Rectal smooth muscle tissue (tissue), 1 donor: ENCODE measurements around the gene LCE1C.

Source experiments
- H3K27ac ChIP-seq: one replicate; pipeline ENCODE4 v1.7.0; 2013; ENCODE audit warnings: low read depth, low read length, inconsistent platforms
- H3K27me3 ChIP-seq: one replicate; pipeline ENCODE4 v1.7.0; 2013; ENCODE audit warnings: low read length; ENCODE audit not compliant: control insufficient read depth, insufficient read depth
- H3K36me3 ChIP-seq: one replicate; pipeline ENCODE4 v1.7.0; 2013; ENCODE audit warnings: low read length; ENCODE audit not compliant: control insufficient read depth, insufficient read depth
- H3K4me1 ChIP-seq: one replicate; pipeline ENCODE4 v1.7.0; 2013; ENCODE audit warnings: low read length; ENCODE audit not compliant: control insufficient read depth, insufficient read depth
- H3K4me3 ChIP-seq: one replicate; pipeline ENCODE4 v1.7.0; 2013; ENCODE audit warnings: low read length
- H3K9ac ChIP-seq: one replicate; pipeline ENCODE4 v1.7.0; 2013; ENCODE audit warnings: low read length

Gene LCE1C, protein sequence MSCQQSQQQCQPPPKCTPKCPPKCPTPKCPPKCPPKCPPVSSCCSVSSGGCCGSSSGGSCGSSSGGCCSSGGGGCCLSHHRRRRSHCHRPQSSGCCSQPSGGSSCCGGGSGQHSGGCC

DNA sequence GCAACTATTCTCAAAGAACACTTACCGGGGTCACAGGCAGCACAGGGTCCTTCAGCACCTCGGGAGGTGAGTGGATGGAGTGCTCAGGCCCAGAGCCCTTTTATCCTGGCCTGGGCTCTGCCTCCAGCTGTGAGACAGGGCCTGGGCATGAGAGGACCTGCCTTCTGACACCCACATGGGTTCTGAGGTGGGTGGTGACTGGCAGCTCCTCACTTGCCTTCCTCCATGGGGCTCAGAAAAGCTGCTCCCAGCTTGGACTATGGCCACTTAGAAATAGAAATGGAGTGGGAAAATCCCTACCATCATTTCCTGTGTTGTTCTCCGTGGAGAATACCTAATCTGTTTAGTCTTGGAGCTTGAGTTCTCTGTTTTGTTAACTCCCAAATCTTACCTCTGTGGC is at the start of gene LCE1C:
Gene LCE1C, minus strand, starts transcription at position 76 of the 400 bp plus-strand sequence. CDS start 1,173 bp downstream, outside the sequence.
- Histone ChIP-seq H3K4me1 (no peaks in the 10 kb centered on the region), H3K36me3 (no peaks in the 10 kb centered on the region), H3K4me3 (no peak within 1 kb of the TSS), H3K9ac (no peak within 1 kb of the TSS), H3K27me3 (no peaks in the 10 kb centered on the region), H3K27ac (no peak within 1 kb of the TSS)

- Histone ChIP-seq H3K9ac (no peak overlapping the region), H3K36me3 (no peaks in the 10 kb centered on the region), H3K27ac (no peak overlapping the region), H3K27me3 (no peaks in the 10 kb centered on the region), H3K4me1 (no peaks in the 10 kb centered on the region), H3K4me3 (no peak overlapping the region)
Observed at GRCh38 chr1:152855661-152856060, 49.2 kb upstream of the LCE1C start.

DNA sequence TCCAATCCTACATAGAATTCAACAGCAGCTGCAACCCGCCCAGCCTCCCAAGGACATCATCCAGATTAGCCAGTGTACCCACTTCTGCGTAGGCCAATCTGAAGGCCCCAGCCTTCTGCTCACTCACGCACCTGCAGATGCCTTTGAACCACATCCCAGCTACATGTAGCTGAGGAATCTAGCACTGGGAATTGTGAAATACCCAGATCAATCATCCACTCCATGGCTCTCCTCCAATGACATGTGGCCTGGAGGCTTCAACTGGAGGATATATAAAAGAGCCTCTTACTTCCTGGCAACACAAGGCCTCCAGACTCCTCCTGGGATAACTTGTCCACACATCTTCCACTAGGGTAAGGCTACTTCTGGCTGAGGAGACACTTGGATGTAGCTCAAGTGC is 36.1 kb upstream of the LCE1C start, which contains the start of gene LCE6A:
Gene LCE6A, plus strand, starts transcription at position 301 of the 400 bp plus-strand sequence. CDS start 665 bp downstream, outside the sequence.
- Histone ChIP-seq H3K36me3 (no peaks in the 10 kb centered on the region), H3K4me3 (no peak within 1 kb of the TSS), H3K4me1 (no peaks in the 10 kb centered on the region), H3K27ac (no peak within 1 kb of the TSS), H3K9ac (no peak within 1 kb of the TSS), H3K27me3 (no peaks in the 10 kb centered on the region)

GRCh38 chr1:152836870-152837269 is 30.4 kb upstream of the LCE1C start:
- Histone ChIP-seq H3K27ac (no peak overlapping the region), H3K4me1 (no peaks in the 10 kb centered on the region), H3K27me3 (no peaks in the 10 kb centered on the region), H3K36me3 (no peaks in the 10 kb centered on the region), H3K9ac (no peak overlapping the region), H3K4me3 (no peak overlapping the region)

DNA sequence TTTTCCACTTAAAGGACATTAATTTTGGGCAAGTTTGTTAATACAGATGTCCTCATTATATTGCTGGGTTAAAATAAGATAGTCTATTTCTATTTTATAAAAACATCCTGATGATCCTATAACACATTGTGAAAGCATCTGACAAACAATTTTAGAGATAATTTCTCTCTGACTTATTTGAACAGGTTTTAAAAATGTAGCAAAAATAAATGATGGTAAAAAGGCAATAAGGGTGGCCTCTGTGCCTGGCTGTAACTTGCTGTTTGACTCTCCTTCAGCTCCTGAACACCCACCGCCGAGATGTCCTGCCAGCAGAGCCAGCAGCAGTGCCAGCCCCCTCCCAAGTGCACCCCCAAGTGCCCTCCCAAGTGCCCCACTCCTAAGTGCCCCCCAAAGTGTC is 20.7 kb upstream of the LCE1C start, which contains the start of gene LCE1A:
Gene LCE1A, plus strand, starts transcription at position 301 of the 400 bp plus-strand sequence. Its CDS starts 0 bp downstream, at position 301.
- no peaks in the 10 kb centered on the region for H3K36me3 ChIP-seq
- no peaks in the 10 kb centered on the region for H3K4me1 ChIP-seq
- no peak within 1 kb of the TSS for H3K27ac ChIP-seq
- H3K4me3 ChIP-seq = no peak within 1 kb of the TSS
- H3K9ac ChIP-seq = no peak within 1 kb of the TSS
- H3K27me3 ChIP-seq = no peaks in the 10 kb centered on the region

DNA sequence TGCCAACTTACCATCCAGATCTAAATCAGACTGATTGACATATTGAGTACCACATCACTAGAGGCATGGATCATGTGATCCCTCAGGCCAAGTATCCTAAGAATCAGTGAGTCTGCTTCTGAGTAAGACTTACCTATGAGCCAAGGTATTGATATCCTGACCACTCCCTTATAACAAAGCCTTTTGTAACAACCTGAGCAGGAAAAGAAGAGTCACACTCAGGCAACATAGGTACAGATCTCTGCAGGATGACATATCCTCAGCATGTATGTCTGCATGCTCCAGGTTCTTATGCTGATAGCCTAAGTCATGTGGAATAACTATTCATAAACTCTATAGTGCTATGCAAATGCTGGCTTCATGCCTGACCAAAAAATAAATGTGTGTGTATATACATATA is 18.5 kb upstream of the LCE1C start:
- no peaks in the 10 kb centered on the region for H3K27me3 ChIP-seq
- no peak overlapping the region for H3K27ac ChIP-seq
- H3K9ac ChIP-seq = no peak overlapping the region
- no peak overlapping the region for H3K4me3 ChIP-seq
- no peaks in the 10 kb centered on the region for H3K4me1 ChIP-seq
- H3K36me3 ChIP-seq = no peaks in the 10 kb centered on the region

- Histone ChIP-seq H3K27ac (no peak overlapping the region), H3K36me3 (no peaks in the 10 kb centered on the region), H3K9ac (no peak overlapping the region), H3K4me3 (no peak overlapping the region), H3K27me3 (no peaks in the 10 kb centered on the region), H3K4me1 (no peaks in the 10 kb centered on the region)
Observed at GRCh38 chr1:152823294-152823693, 16.8 kb upstream of the LCE1C start.

GRCh38 chr1:152817309-152817708 is 10.9 kb upstream of the LCE1C start:
- H3K27ac ChIP-seq = no peak overlapping the region
- no peaks in the 10 kb centered on the region for H3K27me3 ChIP-seq
- no peak overlapping the region for H3K4me3 ChIP-seq
- H3K36me3 ChIP-seq = no peaks in the 10 kb centered on the region
- no peaks in the 10 kb centered on the region for H3K4me1 ChIP-seq
- no peak overlapping the region for H3K9ac ChIP-seq

GRCh38 chr1:152811671-152812070 is 5.2 kb upstream of the LCE1C start, which contains the start of gene LCE1B:
LCE1B (plus strand) TSS chr1:152811971; CDS start chr1:152812447, 476 bp downstream.
- no peak within 1 kb of the TSS for H3K4me3 ChIP-seq
- H3K27me3 ChIP-seq = no peaks in the 10 kb centered on the region
- no peak within 1 kb of the TSS for H3K9ac ChIP-seq
- H3K27ac ChIP-seq = no peak within 1 kb of the TSS
- H3K4me1 ChIP-seq = no peaks in the 10 kb centered on the region
- H3K36me3 ChIP-seq = no peaks in the 10 kb centered on the region

DNA sequence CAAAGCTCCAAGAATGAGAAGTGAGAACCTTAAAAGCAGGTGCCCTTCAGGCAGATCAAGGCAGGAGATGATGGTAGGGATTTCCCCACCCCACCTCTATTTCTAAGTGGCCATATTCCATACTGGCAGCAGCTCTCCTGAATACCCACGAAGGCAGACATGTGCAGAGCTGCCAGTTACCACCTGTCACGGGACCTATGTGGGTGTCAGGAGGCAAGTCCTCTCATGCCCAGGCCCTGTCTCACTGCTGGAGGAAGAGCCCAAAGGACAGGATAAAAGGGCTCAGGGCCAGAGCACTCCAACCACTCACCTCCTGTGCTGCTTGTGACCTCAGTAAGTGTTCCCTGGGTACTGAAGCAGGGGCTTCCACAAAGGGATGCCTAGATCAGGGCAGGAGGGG is 4.6 kb upstream of the LCE1C start:
- Histone ChIP-seq H3K36me3 (no peaks in the 10 kb centered on the region), H3K9ac (no peak overlapping the region)

GRCh38 chr1:152801333-152801732 is 5.1 kb downstream of the LCE1C start:
- H3K27me3 ChIP-seq = no peaks in the 10 kb centered on the region
- no peak overlapping the region for H3K9ac ChIP-seq
- H3K27ac ChIP-seq = no peak overlapping the region
- no peaks in the 10 kb centered on the region for H3K4me1 ChIP-seq
- no peaks in the 10 kb centered on the region for H3K36me3 ChIP-seq
- no peak overlapping the region for H3K4me3 ChIP-seq

More for the DNA sequence above, 4.6 kb upstream of the LCE1C start:
- Histone ChIP-seq H3K4me1 (no peaks in the 10 kb centered on the region), H3K27me3 (no peaks in the 10 kb centered on the region), H3K27ac (no peak overlapping the region), H3K4me3 (no peak overlapping the region)

- H3K27me3 ChIP-seq = no peaks in the 10 kb centered on the region
- no peaks in the 10 kb centered on the region for H3K36me3 ChIP-seq
- no peak within 1 kb of the TSS for H3K4me3 ChIP-seq
- no peak within 1 kb of the TSS for H3K27ac ChIP-seq
- no peaks in the 10 kb centered on the region for H3K4me1 ChIP-seq
- H3K9ac ChIP-seq = no peak within 1 kb of the TSS
Observed at GRCh38 chr1:152796421-152796820, 10.0 kb downstream of the LCE1C start, which contains the start of gene LCE1D. LCE1D (plus strand) TSS chr1:152796721; CDS start chr1:152797795, 1,074 bp downstream.

GRCh38 chr1:152795686-152796085 is 10.8 kb downstream of the LCE1C start:
- Histone ChIP-seq H3K36me3 (no peaks in the 10 kb centered on the region), H3K9ac (no peak overlapping the region), H3K27ac (no peak overlapping the region), H3K4me1 (no peaks in the 10 kb centered on the region), H3K4me3 (no peak overlapping the region), H3K27me3 (no peaks in the 10 kb centered on the region)
